ENCODE results near the gene EHD4. TPM values are rescaled to one million over a fixed set of nuclear protein-coding genes. Genes with fewer than 3 reads are reported as not detected.

The EHD4 gene
- total and polyA plus RNA-seq, 2 donors (not counting 3 experiments of a cell fraction or from before 2014, with no cell fraction given): 96.7 to 128 TPM

DNA sequence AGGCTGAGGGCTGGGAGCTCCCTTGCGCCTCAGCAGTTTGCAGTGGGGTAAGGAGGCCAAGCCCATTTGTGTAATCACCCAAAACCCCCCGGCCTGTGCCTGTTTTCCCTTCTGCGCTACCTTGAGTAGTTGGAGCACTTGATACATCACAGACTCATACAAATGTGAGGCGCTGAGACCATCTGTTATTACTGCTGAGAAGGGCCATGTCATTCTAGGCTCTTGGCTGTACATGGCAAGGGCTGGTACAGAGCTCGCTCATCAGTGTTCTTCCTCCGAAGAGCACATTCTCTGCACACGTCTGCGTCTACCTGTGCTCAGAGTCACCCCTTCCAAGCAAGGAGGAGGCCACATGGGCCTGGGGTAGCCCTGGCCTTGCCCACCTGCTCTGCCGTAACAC lies 124.4 kb downstream of the EHD4 start:
- H3K36me3 ChIP-seq (ENCODE audit: control insufficient read depth in 2 of 2, extremely low read depth in 1 of 2, insufficient read depth in 2 of 2, low read length in 2 of 2): peaks cover 6 to 34% of the 10 kb centered on the region in 2 experiments
- TSS peak; percentile 85 for BruUV-seq (replicated peaks)
- H3K9ac ChIP-seq (replicated peaks; ENCODE audit: extremely low read depth, insufficient read depth, low read length): no peak overlapping the region
- FAIRE-seq (no peak), DNase-seq (ENCODE audit: low read depth, low spot score) (no peak)
- H3K27ac ChIP-seq (ENCODE audit: insufficient read depth, low read depth, low read length): no peak overlapping the region
- CTCF ChIA-PET: no interaction called here
- H3K4me1 ChIP-seq (ENCODE audit: control insufficient read depth, extremely low read depth, insufficient read depth, low read length): no peaks in the 10 kb centered on the region
- H3K9me1 ChIP-seq (replicated peaks; ENCODE audit: control insufficient read depth, extremely low read depth, insufficient read depth, low read length): no peaks in the 10 kb centered on the region
- dilution Hi-C loops (cut with MboI; ENCODE audit: extremely low pct_ligation_motif_present, low sequenced_read_pairs): no loop called here
- no peak overlapping the region for H3K4me3 ChIP-seq (replicated peaks in 1 of 3; ENCODE audit: insufficient read depth in 1 of 3, low read depth in 1 of 3, low read length in 3 of 3)
- H4K20me1 ChIP-seq (replicated peaks; ENCODE audit: control insufficient read depth, extremely low read depth, insufficient read depth, low read length): no peaks in the 10 kb centered on the region
- H2AFZ ChIP-seq (ENCODE audit: low read depth, low read length): no peak overlapping the region
- H3K4me2 ChIP-seq (ENCODE audit: insufficient read depth, low read length): no peak overlapping the region
- POLR2A ChIA-PET: no interaction called here
- intact Hi-C loops (cut with micrococcal nuclease): no loop called here
- no peak for TF ChIP-seq POLR2A (IDR thresholded peaks at IDR 0.05; ENCODE audit: low read depth, low read length)
- no peak for TF ChIP-seq GATA2 (IDR thresholded peaks at IDR 0.05; ENCODE audit: insufficient read depth, insufficient read length, low read depth, low read length)
- no peak for TF ChIP-seq EZH2 (IDR thresholded peaks at IDR 0.05; ENCODE audit: borderline replicate concordance, low read depth, low read length, severe bottlenecking)
- no peak for TF ChIP-seq POLR2AphosphoS5 (IDR thresholded peaks at IDR 0.05; ENCODE audit: insufficient read depth, low read depth, low read length)
- TF ChIP-seq FOS (IDR thresholded peaks at IDR 0.05; ENCODE audit: borderline replicate concordance, insufficient read depth, low read length): no peak
- TF ChIP-seq, protein P1, sequence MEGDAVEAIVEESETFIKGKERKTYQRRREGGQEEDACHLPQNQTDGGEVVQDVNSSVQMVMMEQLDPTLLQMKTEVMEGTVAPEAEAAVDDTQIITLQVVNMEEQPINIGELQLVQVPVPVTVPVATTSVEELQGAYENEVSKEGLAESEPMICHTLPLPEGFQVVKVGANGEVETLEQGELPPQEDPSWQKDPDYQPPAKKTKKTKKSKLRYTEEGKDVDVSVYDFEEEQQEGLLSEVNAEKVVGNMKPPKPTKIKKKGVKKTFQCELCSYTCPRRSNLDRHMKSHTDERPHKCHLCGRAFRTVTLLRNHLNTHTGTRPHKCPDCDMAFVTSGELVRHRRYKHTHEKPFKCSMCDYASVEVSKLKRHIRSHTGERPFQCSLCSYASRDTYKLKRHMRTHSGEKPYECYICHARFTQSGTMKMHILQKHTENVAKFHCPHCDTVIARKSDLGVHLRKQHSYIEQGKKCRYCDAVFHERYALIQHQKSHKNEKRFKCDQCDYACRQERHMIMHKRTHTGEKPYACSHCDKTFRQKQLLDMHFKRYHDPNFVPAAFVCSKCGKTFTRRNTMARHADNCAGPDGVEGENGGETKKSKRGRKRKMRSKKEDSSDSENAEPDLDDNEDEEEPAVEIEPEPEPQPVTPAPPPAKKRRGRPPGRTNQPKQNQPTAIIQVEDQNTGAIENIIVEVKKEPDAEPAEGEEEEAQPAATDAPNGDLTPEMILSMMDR (IDR thresholded peaks at IDR 0.05; ENCODE audit: extremely low read depth in 1 of 2, insufficient read depth in 1 of 2, low read depth in 1 of 2, low read length in 2 of 2): no peak
- no peak for TF ChIP-seq JUN (IDR thresholded peaks at IDR 0.05; ENCODE audit: borderline replicate concordance, insufficient read depth, insufficient read length, low read depth)
- no peak for TF ChIP-seq MYC (IDR thresholded peaks at IDR 0.05; ENCODE audit: low read depth, low read length)
- TF ChIP-seq, protein P2, sequence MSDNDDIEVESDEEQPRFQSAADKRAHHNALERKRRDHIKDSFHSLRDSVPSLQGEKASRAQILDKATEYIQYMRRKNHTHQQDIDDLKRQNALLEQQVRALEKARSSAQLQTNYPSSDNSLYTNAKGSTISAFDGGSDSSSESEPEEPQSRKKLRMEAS (IDR thresholded peaks at IDR 0.05; ENCODE audit: insufficient read depth, insufficient read length): no peak
- H3K79me2 ChIP-seq (ENCODE audit: control insufficient read depth, insufficient read depth, low read length): no peaks in the 10 kb centered on the region
- H3K9me3 ChIP-seq (replicated peaks; ENCODE audit: control insufficient read depth, insufficient read depth, low read length): no peaks in the 10 kb centered on the region
- H3K27me3 ChIP-seq (ENCODE audit: control insufficient read depth in 2 of 2, insufficient read depth in 2 of 2, low read length in 2 of 2): no peaks in the 10 kb centered on the region
